Stomach (tissue), 4 donors: ENCODE measurements around the gene DHX29.

Experiments used
- CTCF ChIP-seq, 7 experiments: fragments of 450-650 bp in 4 of 7; fragments of 200-600 bp in 3 of 7; sonication (generic) in 3 of 7; IDR thresholded peaks; one replicate each; pipeline ENCODE4 v1.5.1; 2016 to 2019; ENCODE audit warnings: antibody characterized with exemption in 7 of 7, control low read depth in 2 of 7, mild to moderate bottlenecking in 1 of 7
- EP300 ChIP-seq: sonication (generic); formaldehyde crosslinking; IDR thresholded peaks from one replicate; pipeline ENCODE4 v1.6.1; 2017; ENCODE audit warnings: antibody characterized with exemption
- POLR2A ChIP-seq, 4 donors: fragments of 450-650 bp; IDR thresholded peaks; one replicate each; pipeline ENCODE4 v1.6.1; 2016; ENCODE audit warnings: antibody characterized with exemption in 4 of 4, control low read depth in 2 of 4, mild to moderate bottlenecking in 1 of 4, moderate library complexity in 1 of 4

- TF ChIP-seq CTCF (IDR thresholded peaks at IDR 0.05) (peak in 5 of 7 experiments; percentile 23 to 50 (median 28)), EP300 (no peak), POLR2A (IDR thresholded peaks at IDR 0.05) (no peak)
Measured at GRCh38 chr5:55324815-55325418, 17.4 kb upstream of the DHX29 start.
